Coronary artery (tissue), 2 donors: Measurements from ENCODE around the gene DLG2.

Source experiments
- DNase-seq: peaks from one replicate; pipeline ENCODE4 v3.0.0-alpha.2; 2017; ENCODE audit warnings: low spot score
- H3K27ac ChIP-seq, 2 donors: fragments of 200-600 bp; sonication (generic); one replicate each; pipeline ENCODE4 v1.5.1; 2016 to 2019
- H3K4me3 ChIP-seq: fragments of 200-600 bp; sonication (generic); 2 replicates; pipeline ENCODE4 v1.5.1; 2016; ENCODE audit warnings: mild to moderate bottlenecking, moderate library complexity
- CTCF ChIP-seq: fragments of 200-600 bp; sonication (generic); IDR thresholded peaks from one replicate; pipeline ENCODE4 v1.5.1; 2019; ENCODE audit warnings: antibody characterized with exemption

Gene DLG2

GRCh38 chr11:84130646-84131427 lies 1496.3 kb downstream of the DLG2 start:
- no peak for TF ChIP-seq CTCF
- Histone ChIP-seq H3K27ac (no peak overlapping the region), H3K4me3 (no peak overlapping the region)
- no peak for DNase-seq

- Histone ChIP-seq H3K4me3 (no peak overlapping the region), H3K27ac (no peak overlapping the region)
- TF ChIP-seq CTCF, result no peak
- no peak for DNase-seq
Observed at GRCh38 chr11:84129961-84130576, 1497.1 kb downstream of the DLG2 start.

GRCh38 chr11:84128840-84129239 lies 1498.3 kb downstream of the DLG2 start:
- no peak overlapping the region for H3K27ac ChIP-seq
- no peak overlapping the region for H3K4me3 ChIP-seq
- TF ChIP-seq CTCF, result no peak
- no peak for DNase-seq

GRCh38 chr11:84117394-84117793 lies 1509.8 kb downstream of the DLG2 start:
- no peak for TF ChIP-seq CTCF
- Histone ChIP-seq H3K4me3 (no peak overlapping the region), H3K27ac (no peak overlapping the region)
- DNase-seq, result no peak

- Histone ChIP-seq H3K27ac (no peak overlapping the region), H3K4me3 (no peak overlapping the region)
- no peak for DNase-seq
- TF ChIP-seq CTCF, result no peak
Observed at GRCh38 chr11:84106541-84106940, 1520.6 kb downstream of the DLG2 start.

- Histone ChIP-seq H3K27ac (no peak overlapping the region), H3K4me3 (no peak overlapping the region)
- DNase-seq, result no peak
- TF ChIP-seq CTCF, result no peak
Observed at GRCh38 chr11:84105148-84105547, 1522.0 kb downstream of the DLG2 start.

- no peak overlapping the region for H3K27ac ChIP-seq
- no peak for DNase-seq
- H3K4me3 ChIP-seq, result no peak overlapping the region
- TF ChIP-seq CTCF, result no peak
Observed at GRCh38 chr11:84103096-84103495, 1524.0 kb downstream of the DLG2 start.
